ENCODE results near the gene JUN.

The JUN gene

GRCh38 chr1:58783993-58784757, at the start of gene JUN:
Gene JUN (minus strand): TSS chr1:58784047. CDS start chr1:58783070, 977 bp downstream.
- peak; percentile 88 for DNase-seq (ENCODE audit: low read depth)

- no peak for DNase-seq (ENCODE audit: low read depth)
Measured at GRCh38 chr1:58833166-58833565, 49.3 kb upstream of the JUN start.

GRCh38 chr1:58830291-58830690, 46.4 kb upstream of the JUN start:
- DNase-seq (ENCODE audit: low read depth) = no peak

- DNase-seq (ENCODE audit: low read depth) = no peak
Measured at GRCh38 chr1:58829866-58830265, 46.0 kb upstream of the JUN start.

GRCh38 chr1:58827298-58827697, 43.5 kb upstream of the JUN start:
- no peak for DNase-seq (ENCODE audit: low read depth)

- no peak for DNase-seq (ENCODE audit: low read depth)
Measured at GRCh38 chr1:58824753-58825389, 41.0 kb upstream of the JUN start.

- DNase-seq (ENCODE audit: low read depth) = no peak
Measured at GRCh38 chr1:58823481-58824010, 39.7 kb upstream of the JUN start.

- no peak for DNase-seq (ENCODE audit: low read depth)
Measured at GRCh38 chr1:58821309-58821708, 37.5 kb upstream of the JUN start.

GRCh38 chr1:58818976-58819375, 35.1 kb upstream of the JUN start:
- DNase-seq (ENCODE audit: low read depth) = no peak

- DNase-seq (ENCODE audit: low read depth) = no peak
Measured at GRCh38 chr1:58818075-58818474, 34.2 kb upstream of the JUN start.

GRCh38 chr1:58816747-58817221, 32.9 kb upstream of the JUN start:
- DNase-seq (ENCODE audit: low read depth) = no peak

GRCh38 chr1:58816072-58816746, 32.4 kb upstream of the JUN start:
- DNase-seq (ENCODE audit: low read depth) = no peak

GRCh38 chr1:58815686-58816071, 31.8 kb upstream of the JUN start:
- DNase-seq (ENCODE audit: low read depth) = no peak

- peak; percentile 82 for DNase-seq (ENCODE audit: low read depth)
Measured at GRCh38 chr1:58815069-58815685, 31.3 kb upstream of the JUN start.

GRCh38 chr1:58814251-58815068, 30.6 kb upstream of the JUN start:
- DNase-seq (ENCODE audit: low read depth) = no peak

GRCh38 chr1:58813801-58814200, 30.0 kb upstream of the JUN start:
- DNase-seq (ENCODE audit: low read depth) = no peak

- DNase-seq (ENCODE audit: low read depth) = no peak
Measured at GRCh38 chr1:58813361-58813760, 29.5 kb upstream of the JUN start.

- DNase-seq (ENCODE audit: low read depth) = no peak
Measured at GRCh38 chr1:58812926-58813325, 29.1 kb upstream of the JUN start.

- no peak for DNase-seq (ENCODE audit: low read depth)
Measured at GRCh38 chr1:58812468-58812867, 28.6 kb upstream of the JUN start.

GRCh38 chr1:58811303-58811702, 27.5 kb upstream of the JUN start:
- no peak for DNase-seq (ENCODE audit: low read depth)

- DNase-seq (ENCODE audit: low read depth) = no peak
Measured at GRCh38 chr1:58809325-58810010, 25.6 kb upstream of the JUN start.
